HG02571 (cell line): ENCODE data around the gene MYO6.

Source experiments
- ATAC-seq: cut with Tn5 transposase; IDR thresholded peaks from one replicate; pipeline ENCODE4 v1.9.1; 2021; ENCODE audit warnings: mild to moderate bottlenecking, moderate library complexity; ENCODE audit not compliant: unreplicated experiment

Gene MYO6

GRCh38 chr6:75762063-75762462, 13.0 kb downstream of the MYO6 start:
- ATAC-seq, result no peak

- no peak for ATAC-seq
Measured at GRCh38 chr6:75766387-75766786, 17.3 kb downstream of the MYO6 start.

GRCh38 chr6:75770844-75771243, 21.8 kb downstream of the MYO6 start:
- no peak for ATAC-seq

- no peak for ATAC-seq
Measured at GRCh38 chr6:75775219-75775618, 26.2 kb downstream of the MYO6 start.

- no peak for ATAC-seq
Measured at GRCh38 chr6:75776461-75776860, 27.4 kb downstream of the MYO6 start.

- ATAC-seq, result no peak
Measured at GRCh38 chr6:75778757-75779156, 29.7 kb downstream of the MYO6 start.

GRCh38 chr6:75786152-75786551, 37.1 kb downstream of the MYO6 start:
- no peak for ATAC-seq

- no peak for ATAC-seq
Measured at GRCh38 chr6:75788894-75789293, 39.9 kb downstream of the MYO6 start.

GRCh38 chr6:75791881-75792280, 42.8 kb downstream of the MYO6 start:
- no peak for ATAC-seq

GRCh38 chr6:75794351-75794846, 45.4 kb downstream of the MYO6 start:
- ATAC-seq, result no peak

- no peak for ATAC-seq
Measured at GRCh38 chr6:75794954-75795739, 46.1 kb downstream of the MYO6 start.

GRCh38 chr6:75796723-75797122, 47.7 kb downstream of the MYO6 start:
- ATAC-seq, result no peak

- no peak for ATAC-seq
Measured at GRCh38 chr6:75800133-75800532, 51.1 kb downstream of the MYO6 start.

GRCh38 chr6:75800708-75801505, 51.9 kb downstream of the MYO6 start:
- no peak for ATAC-seq

GRCh38 chr6:75802366-75802765, 53.3 kb downstream of the MYO6 start:
- ATAC-seq, result no peak

- ATAC-seq, result no peak
Measured at GRCh38 chr6:75808507-75808906, 59.5 kb downstream of the MYO6 start.

GRCh38 chr6:75812560-75812959, 63.5 kb downstream of the MYO6 start:
- no peak for ATAC-seq

GRCh38 chr6:75813476-75814250, 64.6 kb downstream of the MYO6 start:
- ATAC-seq, result no peak

GRCh38 chr6:75815756-75816155, 66.7 kb downstream of the MYO6 start:
- no peak for ATAC-seq

GRCh38 chr6:75818098-75818855, 69.2 kb downstream of the MYO6 start:
- ATAC-seq, result no peak
